T follicular helper cell (primary cell): ENCODE results near the gene PPARA.

Source experiments
- DNase-seq: peaks from one replicate; pipeline ENCODE4 v3.0.0-alpha.2; 2020; ENCODE audit warnings: low read depth

Gene PPARA

GRCh38 chr22:46212195-46212594 lies 61.9 kb downstream of the PPARA start:
- DNase-seq = no peak

- no peak for DNase-seq
Observed at GRCh38 chr22:46213052-46213451, 62.7 kb downstream of the PPARA start.

DNA sequence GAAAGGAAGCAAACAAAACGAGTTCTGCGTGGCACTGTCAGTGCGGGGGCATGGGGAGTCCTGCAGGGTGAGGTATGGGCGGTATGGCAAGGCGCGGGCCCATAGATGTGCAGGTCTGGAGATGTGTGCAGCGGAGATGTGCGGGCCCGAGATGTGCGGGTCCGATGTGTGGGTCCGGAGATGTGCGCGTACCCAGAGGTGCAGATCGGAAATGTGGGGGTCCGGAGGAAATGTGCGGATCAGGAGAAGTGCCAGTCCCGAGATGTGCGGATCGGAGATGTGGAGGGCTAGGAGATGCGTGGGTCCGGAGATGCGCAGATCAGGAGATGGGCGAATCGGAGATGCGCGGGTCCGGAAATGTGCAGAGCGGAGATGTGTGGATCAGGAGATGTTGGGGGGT lies 63.8 kb downstream of the PPARA start:
- DNase-seq = no peak

DNA sequence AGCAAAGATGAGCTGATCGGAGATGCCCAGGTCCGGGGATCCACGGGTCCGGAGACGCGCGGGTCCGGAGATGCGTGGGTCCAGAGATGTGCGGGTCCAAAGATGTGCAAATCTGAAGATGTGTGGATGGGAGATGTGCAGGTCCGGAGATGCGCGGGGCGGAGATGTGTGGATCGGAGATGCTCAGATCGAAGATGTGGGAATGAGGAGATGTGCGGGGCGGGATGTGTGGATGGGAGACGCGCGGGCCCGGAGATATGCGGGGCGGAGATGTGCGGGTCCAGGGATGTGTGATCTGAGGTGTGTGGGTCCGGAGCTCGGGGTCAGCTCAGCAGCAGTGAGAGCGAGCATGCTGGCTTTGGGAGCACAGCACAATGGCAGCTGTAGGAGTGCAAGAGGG lies 64.3 kb downstream of the PPARA start:
- no peak for DNase-seq

DNA sequence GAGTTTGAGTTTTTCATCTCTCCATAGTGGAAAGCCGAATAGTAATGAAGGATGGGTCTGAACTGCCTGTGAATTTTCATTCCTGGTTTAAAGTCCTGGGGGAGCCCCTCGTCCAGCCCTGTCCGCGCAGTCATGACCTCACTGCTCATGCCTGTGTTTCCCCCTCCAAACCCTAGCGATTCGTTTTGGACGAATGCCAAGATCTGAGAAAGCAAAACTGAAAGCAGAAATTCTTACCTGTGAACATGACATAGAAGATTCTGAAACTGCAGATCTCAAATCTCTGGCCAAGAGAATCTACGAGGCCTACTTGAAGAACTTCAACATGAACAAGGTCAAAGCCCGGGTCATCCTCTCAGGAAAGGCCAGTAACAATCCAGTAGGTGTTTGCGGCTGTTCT lies 69.3 kb downstream of the PPARA start:
- no peak for DNase-seq

GRCh38 chr22:46220921-46221320 lies 70.6 kb downstream of the PPARA start:
- no peak for DNase-seq

- no peak for DNase-seq
Observed at GRCh38 chr22:46224044-46224897, 73.9 kb downstream of the PPARA start.

DNA sequence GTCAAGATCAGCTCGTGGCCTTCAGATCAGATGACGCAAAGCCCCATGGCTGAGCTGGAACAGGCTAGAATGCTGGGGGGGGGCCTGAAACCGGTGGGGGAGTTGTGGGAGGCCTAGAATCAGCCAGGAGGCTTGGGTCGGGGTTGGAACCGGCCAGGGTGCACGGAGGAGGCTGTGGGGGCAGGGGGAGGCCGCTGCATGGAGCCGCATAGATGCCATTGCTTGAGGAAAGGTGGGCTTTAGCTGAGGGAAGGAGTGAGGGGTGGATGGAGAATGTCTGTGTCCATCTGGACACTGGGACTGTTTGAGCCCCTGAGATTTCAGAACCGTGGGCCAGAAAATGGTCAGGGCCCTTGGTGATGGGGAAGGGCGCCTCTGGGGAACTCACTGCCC lies 74.6 kb downstream of the PPARA start:
- DNase-seq = no peak

- no peak for DNase-seq
Observed at GRCh38 chr22:46225631-46226030, 75.3 kb downstream of the PPARA start.

GRCh38 chr22:46226577-46226976 lies 76.3 kb downstream of the PPARA start:
- no peak for DNase-seq

DNA sequence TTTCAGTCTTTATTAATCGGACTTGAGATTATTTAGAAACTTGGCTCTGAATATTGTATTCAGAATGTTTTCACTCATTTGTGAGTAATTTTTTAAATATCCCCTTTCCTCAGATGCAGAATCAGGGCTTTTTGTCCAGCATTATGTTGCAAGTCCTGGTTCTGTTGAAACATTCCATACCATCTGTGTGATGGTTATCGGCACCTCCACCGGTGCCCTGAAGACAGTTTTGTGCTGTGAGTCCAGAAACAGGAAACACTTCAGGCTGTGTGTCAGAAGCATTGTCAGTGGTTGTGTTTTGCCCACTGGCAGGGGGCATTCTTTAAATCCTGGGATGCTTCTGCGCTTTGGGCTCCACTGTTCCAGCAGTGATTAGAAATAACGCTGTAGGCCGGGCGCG lies 79.4 kb downstream of the PPARA start:
- DNase-seq = no peak

DNA sequence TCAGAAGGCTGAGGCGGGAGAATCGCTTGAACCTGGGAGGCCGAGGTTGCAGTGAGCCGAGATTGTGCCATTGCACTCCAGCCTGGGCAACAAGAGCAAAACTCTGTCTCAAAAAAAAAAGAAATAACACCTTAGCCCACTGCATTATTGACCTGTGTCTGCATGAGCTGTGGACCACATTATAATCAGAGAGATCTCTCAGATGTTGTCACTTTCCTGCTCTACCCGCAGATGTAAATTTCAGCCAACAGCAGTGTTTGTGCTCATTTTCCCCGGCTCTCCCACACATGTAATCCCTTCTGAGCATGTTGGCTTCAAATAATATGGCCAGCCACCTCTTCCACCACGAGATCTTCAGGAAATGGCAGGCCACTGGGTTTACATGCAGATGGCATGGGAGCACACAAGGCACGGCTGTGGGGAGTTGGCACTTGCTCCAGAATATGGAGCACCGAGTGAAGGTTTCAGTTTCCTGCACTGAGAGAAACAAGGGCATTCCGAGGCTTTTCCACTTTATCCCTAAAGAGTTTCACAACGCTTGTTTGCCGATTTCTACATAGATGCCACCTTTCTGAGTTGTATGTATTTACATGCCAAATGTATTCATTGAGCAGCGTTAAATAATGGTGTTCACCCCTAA lies 80.1 kb downstream of the PPARA start:
- no peak for DNase-seq

GRCh38 chr22:46233231-46233630 lies 82.9 kb downstream of the PPARA start:
- no peak for DNase-seq

GRCh38 chr22:46234969-46235368 lies 84.6 kb downstream of the PPARA start:
- no peak for DNase-seq

DNA sequence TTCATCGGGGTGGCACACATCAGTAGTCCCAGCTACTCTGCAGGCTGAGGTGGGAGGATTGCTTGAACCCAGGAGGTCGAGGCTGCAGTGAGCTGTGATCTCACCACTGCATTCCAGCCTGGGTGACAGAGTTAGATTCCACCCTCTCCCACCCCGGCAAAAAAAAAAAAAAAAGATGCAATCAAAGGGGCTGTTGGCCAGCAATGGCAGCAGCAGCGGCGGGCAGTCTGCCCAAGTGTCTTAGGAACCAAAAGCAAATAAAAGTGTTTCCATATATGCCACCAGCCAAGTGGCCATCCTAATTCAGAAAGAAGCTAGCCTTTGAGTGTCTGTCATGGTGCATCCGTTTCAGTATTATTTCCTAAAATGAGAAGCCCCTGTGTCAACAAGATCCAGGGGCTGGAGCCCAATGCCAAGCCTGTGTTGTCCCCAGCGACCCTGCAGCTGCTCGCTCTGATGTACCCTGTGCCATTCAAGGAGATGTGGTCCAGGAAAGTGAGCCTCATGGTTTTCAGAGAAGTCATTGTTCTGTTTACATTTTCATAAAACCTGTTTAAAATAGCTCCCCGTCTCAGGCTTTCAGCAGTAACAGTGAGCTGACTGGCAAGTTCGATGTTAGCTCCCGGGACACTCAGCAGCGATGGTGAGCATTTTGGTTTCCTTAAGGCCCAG lies 87.3 kb downstream of the PPARA start:
- no peak for DNase-seq

- DNase-seq = no peak
Observed at GRCh38 chr22:46238541-46238940, 88.2 kb downstream of the PPARA start.

DNA sequence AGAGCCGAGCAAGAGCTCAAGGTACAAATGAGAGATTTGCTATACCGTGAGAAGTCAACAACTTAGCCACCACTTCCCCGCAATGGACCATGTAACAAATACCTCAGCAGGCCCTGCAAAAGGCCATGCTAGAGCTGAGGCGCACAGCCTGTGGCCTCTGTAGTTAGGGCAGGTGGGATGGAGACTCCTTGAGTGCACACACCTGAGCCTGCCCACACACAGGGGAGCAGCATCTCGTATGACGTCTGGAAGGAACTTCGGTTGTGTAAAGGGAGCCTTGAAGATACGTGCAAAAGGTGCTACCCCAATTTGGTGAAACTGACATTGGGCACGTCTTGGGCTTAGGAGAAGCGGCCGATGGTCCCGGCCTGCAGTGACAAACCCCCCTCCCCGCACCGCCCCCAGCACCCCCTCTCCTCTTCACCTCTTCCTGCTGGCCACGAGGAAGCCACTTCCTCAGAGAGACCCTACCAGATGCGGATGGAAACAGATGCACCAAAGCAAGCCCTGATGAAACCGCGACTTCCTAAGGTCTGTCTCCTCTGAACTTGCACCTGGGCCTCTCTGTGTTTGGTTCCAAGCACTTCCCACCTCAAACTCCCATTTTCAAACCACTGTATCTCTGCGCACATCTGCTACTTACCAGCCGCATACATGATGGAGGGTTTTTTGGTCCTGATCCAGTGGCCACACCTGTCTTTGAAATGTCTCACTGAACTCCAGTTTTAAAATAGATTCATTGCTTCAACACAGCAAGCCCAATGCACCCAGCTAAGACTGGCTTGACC lies 89.1 kb downstream of the PPARA start:
- no peak for DNase-seq

DNA sequence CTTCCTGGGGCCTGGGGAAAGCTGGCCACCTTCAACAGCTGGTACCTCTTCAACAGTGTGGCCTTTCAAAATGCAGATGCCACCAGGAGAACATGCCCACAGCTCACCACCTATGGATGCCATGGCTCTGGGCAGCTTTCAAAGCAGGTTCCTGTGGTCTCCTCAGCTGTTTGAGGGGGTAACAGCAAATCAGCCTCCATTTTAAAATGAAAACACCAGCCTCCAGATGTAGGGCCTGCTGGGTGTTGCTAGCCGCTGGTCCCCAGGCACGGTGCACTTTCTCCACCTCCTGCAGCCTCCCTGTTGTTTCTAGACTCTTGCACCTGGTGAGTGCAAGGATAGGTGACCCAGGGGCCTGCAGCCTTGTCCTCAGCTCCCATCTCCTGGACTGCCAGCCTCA lies 89.7 kb downstream of the PPARA start:
- no peak for DNase-seq

GRCh38 chr22:46240506-46240905 lies 90.2 kb downstream of the PPARA start:
- DNase-seq = no peak

GRCh38 chr22:46240907-46241306 lies 90.6 kb downstream of the PPARA start:
- DNase-seq = no peak

GRCh38 chr22:46241396-46242007 lies 91.2 kb downstream of the PPARA start:
- DNase-seq = no peak

DNA sequence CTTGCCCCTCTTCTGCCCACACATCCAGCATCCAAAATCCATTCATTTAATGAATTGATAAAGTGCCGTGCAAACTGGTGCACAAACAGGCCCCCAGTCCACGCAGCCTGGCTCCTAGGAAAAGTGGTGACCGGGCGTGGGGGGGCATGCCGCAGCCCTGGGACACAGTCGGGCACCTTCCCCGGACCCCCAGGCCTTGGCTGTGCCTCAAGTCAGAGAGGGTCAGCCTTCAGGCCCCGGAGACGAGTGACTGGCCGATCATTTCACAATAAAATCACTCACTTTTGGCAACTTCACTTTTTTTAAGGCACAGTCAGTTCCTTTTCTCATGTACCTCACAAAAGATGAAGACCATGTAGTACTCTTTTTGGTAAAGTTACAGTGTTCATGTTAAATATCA lies 91.8 kb downstream of the PPARA start:
- no peak for DNase-seq
